Activated CD4-positive, CD25-positive, alpha-beta regulatory T cell (primary cell): Measurements from ENCODE around the gene USP6NL.

Experiments used
- DNase-seq, 4 experiments: peaks; one replicate each; lab custom pipeline; 2025; lab: John Stamatoyannopoulos, UW

The USP6NL gene

DNA sequence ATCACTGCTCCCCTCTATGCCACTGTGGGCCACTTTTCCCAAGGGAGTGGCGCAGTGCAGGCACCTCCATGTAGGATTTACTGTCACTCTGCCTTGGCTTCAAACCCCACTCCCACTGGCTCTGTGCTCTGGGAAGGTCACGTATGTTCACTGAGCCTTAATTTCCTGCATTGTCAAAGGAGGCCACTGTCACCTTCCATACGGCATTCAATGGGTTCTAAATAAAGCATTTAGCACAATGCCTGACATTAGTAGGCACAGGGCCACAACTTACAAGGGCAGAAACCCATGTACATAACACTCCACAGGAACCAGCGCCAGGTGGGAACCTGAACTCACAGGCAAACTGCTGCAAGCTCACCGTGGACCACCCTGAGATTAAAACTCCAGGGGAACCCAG, 196.4 kb downstream of the USP6NL start:
- no peak for DNase-seq

DNA sequence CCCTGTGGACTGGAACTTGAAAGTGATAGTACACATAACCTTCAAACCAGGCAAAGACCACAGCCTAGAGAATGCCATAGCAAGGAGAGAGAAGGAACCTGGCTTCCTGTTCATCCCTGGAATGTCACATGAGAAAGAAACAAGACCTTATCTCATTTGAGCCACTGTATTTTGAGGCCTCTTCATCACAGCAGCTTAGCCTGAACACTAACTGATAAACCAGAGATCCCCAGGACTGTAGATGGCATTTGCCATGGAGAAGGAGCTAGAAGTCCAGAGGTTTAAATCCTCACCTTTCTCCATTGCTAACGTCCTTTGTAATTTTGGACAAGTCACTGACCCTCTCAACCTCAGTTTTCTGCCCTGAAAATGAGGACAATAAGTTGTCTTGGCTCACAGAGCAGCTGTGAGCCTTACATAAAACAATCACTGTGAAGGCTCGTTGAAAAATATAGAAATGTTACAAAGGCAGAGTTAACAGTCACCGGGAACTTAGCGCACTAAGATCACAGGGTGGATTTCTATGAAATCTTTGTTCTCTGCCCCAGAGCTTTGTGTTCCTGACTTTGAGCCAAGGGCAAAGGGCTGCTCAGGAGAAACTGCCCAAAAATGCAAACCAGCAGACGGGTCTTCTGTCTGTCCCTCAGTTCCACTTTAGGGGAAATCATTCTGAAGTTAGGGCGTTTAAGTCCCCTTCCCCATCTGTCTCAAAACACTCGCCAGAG, 197.0 kb downstream of the USP6NL start:
- no peak for DNase-seq

DNA sequence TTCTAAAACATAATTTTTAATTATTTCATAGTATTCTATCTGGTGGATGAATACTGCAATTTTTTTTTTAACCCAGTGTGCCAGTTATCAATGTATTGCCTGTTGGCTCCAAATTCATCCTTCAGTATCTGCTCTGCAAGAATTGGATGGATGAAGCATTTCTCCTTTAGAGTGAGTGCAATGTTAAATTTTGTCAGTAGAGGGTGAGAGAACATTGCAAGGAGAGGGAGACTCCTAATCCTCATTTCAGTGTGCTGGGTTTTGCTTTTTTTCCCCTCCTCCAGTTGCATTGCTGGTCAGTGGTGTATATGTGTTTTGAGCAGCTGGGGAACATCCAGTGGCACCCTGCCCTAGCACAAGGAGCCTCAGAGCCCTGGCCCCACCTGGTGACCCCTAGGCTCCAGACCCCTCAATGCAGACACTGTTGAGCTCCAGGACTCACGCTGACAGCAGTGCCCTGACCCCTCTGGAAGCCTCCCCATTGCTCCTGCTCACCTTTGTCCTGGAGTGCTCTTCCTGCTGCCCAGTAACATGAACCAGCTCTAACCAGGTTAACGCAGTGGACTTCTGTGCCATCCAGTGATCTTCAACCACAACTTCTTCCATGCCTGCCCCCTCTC, 199.4 kb downstream of the USP6NL start:
- no peak for DNase-seq

DNA sequence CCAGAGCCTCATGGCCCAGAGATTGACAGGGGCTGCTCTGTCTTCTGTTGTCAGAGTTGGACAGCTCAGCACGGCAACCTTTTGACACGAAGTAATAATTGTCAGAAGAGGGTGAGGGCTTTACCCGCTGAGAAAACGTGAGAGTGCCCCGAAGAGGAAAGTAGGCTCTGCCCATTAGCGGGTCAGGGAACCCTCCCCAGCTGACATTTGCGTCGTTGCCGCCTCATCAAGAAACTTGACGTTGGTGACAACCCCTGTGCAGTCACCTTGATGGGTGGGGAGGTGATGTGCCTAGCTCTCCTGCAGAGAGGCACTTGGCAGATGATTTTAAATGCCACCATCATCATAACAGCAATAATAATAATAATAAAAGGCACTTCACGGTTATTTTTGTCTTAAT, 202.1 kb downstream of the USP6NL start:
- DNase-seq: no peak

DNA sequence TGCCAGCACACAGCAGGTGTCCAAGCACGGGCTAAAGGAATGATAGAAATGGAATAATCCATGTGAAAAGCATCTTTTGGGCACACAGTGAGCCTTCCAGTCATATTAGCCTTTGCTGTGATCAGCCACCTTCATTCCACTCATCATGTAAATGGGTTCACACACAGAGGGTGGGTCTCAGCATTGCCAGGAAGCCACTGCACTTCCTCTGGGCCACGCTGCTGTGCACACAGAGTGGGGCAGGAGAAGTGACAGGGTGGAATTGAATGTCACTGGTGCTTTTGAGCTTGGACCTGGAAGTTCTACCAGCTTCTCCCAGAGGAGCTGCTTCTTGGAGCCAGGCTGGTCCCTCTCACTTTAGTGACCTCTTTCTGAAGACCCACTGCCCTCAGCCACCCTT, 203.5 kb downstream of the USP6NL start:
- no peak for DNase-seq

DNA sequence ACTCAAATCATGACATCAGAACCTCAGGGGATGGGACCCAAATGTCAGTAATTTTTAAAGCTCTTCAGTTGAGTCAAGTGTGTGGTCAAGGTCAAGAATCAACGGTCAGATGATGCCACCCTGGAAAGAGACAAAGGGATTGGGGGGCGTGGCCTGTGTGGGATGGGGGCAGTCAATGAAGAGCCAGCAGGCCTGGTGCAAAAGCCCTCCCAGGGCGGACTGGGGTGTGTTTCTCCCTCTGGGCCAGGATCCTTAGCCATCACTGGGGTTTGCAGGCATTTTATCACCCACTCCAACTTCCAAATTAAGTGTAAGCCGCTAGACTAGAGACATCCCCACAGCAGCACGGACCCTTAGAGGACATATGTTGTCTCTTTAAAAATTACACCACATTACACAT, 204.7 kb downstream of the USP6NL start:
- DNase-seq: no peak

DNA sequence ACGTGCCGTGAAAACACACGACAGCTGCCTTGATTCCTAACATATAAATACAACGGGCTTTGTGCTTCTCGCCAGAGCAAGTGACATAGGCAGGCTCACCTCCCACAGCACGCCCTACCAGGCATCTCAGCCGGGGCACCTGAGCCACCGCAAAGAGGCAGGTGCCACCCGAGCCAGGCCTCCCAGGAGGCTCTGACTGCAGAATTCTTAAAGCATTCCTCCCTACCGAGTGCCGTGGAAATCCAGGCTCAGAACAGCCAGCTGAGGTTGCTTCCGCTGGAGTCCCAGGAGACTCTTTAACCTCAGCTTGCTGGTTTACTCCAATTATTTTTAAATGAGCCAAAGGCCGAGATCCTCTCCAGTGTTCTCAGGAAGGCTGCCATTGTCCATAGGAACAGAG, 206.5 kb downstream of the USP6NL start:
- no peak for DNase-seq
